ENCODE results near the gene RAB40C.

Gene RAB40C

GRCh38 chr16:643050-643368 lies 53.1 kb downstream of the RAB40C start:
- no peak for FAIRE-seq
- no peak for DNase-seq (ENCODE audit: insufficient read length, low spot score)

- DNase-seq (ENCODE audit: insufficient read length, low spot score) (no peak), FAIRE-seq (no peak)
These were observed 54.7 kb downstream of the RAB40C start for GRCh38 chr16:644556-644955.

DNA sequence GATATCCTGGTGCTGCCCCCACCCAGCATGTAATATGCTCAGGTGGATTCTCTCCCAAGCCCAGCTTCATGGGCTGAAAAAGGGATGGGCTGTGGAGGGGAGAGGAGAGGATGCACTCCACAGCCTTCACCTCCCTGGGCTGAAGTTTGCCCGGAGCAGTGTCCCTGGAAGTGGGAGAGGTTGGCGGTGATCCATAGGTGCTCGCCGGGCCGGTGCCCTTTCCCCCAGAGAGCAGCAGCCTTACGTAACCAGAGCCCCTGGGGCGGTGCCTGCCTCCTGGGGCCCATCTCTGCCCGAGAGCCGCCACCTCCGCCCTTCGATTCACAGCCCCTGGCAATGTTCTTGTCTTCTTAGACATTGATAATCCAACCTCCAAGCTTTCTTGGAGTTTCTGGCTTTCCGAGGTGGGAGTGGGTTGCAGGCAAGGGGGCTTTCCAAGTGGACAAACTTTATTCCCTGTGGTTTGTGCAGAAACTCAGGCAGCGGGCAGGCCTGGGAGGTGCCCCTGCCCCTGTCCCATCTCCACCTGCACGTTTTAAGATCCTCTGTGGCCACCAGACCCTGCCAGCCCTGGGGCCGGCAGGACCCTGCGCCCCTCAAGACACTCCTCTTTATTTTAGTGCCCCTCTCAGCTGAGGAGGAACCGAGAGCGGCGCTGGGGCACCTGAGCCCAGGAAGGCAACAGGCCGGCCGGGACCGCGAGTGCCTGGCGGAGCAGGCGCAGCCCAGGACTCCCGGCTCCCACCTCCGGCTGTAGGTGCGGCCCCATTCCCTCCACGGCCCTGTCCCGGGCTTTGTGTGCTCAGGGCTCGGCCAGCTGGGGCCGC lies 56.2 kb downstream of the RAB40C start:
- FAIRE-seq (no peak), DNase-seq (ENCODE audit: insufficient read length, low spot score) (no peak)

- no peak for DNase-seq (ENCODE audit: insufficient read length, low spot score)
- no peak for FAIRE-seq
These were observed 56.9 kb downstream of the RAB40C start for GRCh38 chr16:646679-647172.

DNA sequence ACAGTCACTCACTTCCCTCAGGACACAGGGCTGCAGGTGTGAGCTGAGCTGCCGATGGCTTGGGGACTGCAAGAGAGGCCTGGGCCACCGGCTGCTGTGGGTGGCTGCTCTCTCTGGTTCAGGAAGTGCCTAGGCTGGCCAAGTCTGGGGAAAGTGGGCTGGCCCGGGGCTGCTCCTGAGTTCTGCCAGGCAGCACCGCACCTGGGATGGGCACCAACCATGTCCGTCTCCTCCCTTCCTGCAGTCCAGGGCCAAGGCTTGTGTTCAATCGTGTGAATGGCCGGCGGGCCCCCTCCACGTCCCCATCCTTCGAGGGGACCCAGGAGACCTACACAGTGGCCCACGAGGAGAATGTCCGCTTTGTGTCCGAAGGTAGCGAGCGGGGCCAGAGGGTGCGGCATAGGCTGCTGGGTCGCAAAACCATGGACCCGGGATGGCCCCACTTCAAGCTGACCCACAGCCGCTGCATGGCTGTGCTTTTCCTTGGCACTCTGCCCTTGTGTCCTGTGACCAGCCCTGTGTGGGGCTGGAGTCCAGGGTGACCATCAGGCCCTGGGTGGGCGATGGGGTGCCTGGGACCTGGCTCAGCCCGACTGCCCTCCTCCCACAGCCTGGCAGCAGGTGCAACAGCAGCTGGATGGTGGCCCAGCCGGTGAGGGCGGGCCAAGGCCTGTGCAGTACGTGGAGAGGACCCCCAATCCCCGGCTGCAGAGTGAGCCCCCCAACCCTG lies 57.5 kb downstream of the RAB40C start:
- DNase-seq (ENCODE audit: insufficient read length, low spot score): no peak
- no peak for FAIRE-seq

DNA sequence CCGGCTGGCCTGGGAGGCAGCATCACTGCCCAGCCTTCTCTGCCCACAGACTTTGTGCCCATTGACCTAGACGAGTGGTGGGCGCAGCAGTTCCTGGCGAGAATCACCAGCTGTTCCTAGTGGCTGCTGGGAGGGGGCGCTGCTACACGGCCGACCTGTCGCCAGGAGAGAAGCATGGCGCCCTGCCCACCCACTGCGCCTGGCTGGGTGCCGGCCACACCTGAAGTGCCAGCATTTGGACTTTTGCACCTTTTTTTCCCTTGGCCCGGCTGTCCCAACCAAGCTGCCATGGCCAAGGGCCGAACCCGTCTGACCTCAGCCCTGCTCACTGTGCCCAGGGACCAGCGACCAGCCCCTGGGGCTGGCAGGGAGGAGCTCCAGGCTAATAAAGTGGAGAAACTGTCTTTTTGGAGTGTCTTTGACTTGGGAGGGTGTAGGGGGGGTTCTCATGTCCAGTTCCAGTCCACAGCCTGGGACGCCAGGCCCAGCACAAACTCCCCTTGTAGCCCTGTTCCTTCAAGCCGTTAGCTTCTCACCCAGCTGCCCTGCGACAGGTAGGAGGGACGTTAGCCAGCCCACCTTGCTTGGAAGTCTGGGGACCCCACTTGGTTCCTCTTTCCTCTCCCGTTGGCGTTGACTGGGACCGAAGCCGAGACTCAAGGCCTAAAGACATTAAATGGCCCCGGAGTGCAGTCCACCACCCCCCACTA lies 58.4 kb downstream of the RAB40C start:
- FAIRE-seq: peak; percentile 40
- DNase-seq (ENCODE audit: insufficient read length, low spot score): no peak

DNA sequence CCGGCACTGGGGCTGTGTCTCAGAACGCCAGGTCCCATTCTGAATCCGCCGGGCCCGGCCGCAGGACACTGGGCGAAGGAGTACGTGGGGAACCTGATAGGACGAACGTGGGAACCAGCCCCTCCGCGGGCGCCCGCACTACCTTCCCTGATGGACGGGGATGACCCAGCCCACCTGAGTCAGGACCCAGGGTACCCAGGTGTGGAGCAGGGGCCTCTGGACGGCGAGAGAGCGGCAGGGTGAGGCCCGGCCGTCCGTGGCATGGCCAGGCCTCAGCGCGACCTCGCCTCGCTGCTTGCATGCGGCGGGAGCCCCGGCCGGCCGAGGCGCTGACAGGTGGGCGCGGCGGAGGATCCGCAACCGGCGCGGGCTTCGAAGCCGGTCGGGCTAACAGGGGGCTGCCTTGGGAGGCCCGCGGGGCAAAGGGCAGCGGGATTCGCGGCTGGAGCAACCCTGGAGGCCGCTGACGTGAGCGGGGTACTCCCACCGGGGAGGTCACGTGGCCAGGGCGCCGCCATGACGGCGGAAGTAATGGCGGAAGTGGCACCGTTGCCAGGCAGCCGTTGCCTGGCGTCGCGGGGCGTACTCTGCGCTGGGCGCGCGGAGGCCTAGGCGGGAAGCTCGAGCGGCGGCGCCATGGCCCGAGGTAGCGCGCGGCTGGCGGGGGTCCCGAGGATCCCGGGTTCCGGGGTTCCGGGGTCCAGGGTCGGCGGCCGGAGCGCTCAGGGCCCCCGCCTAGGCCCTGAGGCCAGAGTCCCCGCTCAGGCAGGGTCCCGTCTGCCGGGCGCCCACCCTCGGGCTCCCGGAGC lies 59.1 kb downstream of the RAB40C start, which contains the start of gene WDR90:
WDR90 (plus strand) TSS at position 585 of the 809 bp plus-strand sequence; CDS start at position 637, 52 bp downstream.
- DNase-seq (ENCODE audit: insufficient read length, low spot score) (peak; percentile 96), FAIRE-seq (peak; percentile 99)

- FAIRE-seq (no peak), DNase-seq (ENCODE audit: insufficient read length, low spot score) (no peak)
These were observed 59.8 kb downstream of the RAB40C start for GRCh38 chr16:649631-650030.

GRCh38 chr16:651844-652243 lies 62.0 kb downstream of the RAB40C start:
- FAIRE-seq (no peak), DNase-seq (ENCODE audit: insufficient read length, low spot score) (no peak)

DNA sequence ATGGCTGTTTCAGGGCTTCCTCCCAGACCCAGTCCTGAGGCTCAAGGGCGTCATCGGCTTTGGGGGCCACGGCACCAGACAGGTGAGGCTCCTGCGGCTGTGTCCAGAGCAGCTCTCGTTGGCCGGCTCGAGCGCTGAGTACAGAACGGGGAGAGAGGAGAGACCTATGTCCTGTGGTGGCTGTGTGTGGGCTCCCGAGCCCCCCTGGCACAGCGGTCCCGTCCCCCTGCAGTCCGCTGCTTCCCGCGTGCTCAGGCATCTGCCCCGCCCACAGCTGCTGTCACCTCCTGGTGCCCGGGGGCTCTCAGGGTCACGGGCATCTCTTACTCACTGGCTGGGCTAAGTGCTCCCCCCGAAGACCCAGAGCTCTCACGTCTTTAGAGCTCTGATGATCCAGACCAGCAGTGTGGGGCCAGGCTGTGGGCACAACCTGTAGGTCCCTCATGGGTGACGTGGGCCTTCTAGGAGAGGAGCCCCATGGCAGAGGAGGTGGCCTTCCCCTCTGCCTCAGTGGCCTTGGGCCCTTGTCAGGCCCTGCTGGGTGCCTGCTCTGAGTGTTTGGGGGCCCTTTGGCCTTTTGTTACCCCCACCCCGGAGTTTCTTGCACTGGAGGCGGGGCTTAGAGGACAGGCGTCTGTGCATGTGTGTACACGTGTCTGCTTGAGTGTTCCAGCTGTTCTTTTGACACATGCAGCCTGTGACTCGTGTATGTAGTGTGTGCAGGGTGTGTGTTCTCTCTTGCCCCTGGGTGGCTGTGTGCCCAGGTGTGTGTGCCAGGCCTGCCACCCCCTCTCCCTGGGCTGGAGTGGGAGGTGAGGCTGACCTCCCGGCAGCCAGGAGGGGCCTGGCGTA lies 62.8 kb downstream of the RAB40C start:
- FAIRE-seq (no peak), DNase-seq (ENCODE audit: insufficient read length, low spot score) (no peak)

DNA sequence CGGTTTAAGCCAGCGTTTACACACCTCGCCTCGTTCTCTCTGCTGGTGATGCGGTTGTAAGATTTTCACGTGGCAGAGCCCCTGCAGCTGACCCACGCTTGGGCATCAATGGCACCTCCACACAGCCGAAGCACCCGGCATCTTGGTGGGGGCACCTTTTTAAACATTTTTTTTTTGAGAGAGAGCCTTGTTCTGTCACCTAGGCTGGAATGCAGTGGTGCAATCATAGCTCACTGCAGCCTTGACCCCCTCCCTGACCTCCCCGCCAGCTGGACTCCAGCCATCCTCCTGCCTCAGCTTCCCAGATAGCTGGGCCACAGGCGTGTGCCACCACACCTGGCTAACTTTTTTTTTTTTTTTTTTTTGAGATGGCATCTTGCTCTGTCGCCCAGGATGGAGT lies 64.2 kb downstream of the RAB40C start:
- DNase-seq (ENCODE audit: insufficient read length, low spot score) (no peak), FAIRE-seq (no peak)

- FAIRE-seq (no peak), DNase-seq (ENCODE audit: insufficient read length, low spot score) (no peak)
These were observed 67.6 kb downstream of the RAB40C start for GRCh38 chr16:657487-657886.

- FAIRE-seq: no peak
- DNase-seq (ENCODE audit: insufficient read length, low spot score): no peak
These were observed 69.1 kb downstream of the RAB40C start for GRCh38 chr16:658679-659571.

DNA sequence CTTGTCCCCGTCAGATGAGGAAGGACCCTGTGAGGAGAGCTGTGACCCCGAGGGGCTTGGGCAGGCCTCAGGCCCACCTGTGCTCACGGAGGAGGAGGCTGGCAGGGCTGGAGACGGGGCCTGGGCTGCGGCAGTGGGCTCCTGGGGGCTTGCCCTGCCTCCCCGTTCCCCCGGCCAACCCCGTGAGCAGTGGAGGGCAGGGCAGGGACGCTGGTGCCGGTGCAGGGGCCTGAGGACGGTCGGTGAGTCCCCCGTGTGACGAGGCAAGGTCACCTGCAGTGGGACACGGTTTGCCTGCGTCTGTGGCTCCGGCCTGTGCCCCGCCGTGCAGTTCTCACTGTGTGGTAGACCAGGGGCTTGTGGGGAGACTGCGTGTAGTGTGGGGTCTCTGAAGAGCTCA lies 69.8 kb downstream of the RAB40C start:
- FAIRE-seq: no peak
- no peak for DNase-seq (ENCODE audit: insufficient read length, low spot score)

DNA sequence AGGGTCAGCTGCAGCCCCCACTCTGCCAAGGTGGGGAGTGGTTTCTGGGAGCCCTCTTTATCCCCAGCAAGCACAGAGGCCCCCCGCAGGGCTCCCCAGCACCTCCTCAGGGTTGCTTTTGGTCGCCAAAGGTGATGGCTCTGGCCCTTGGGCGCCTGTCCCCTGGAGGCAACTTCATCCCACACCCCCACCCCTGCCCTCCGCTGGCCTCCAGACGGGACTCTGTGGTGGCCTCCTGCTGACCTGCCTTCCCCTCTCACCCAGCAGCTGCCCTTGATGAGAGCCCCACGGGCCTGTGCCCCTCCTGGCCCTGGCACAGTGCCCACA lies 70.2 kb downstream of the RAB40C start:
- FAIRE-seq (no peak), DNase-seq (ENCODE audit: insufficient read length, low spot score) (no peak)

DNA sequence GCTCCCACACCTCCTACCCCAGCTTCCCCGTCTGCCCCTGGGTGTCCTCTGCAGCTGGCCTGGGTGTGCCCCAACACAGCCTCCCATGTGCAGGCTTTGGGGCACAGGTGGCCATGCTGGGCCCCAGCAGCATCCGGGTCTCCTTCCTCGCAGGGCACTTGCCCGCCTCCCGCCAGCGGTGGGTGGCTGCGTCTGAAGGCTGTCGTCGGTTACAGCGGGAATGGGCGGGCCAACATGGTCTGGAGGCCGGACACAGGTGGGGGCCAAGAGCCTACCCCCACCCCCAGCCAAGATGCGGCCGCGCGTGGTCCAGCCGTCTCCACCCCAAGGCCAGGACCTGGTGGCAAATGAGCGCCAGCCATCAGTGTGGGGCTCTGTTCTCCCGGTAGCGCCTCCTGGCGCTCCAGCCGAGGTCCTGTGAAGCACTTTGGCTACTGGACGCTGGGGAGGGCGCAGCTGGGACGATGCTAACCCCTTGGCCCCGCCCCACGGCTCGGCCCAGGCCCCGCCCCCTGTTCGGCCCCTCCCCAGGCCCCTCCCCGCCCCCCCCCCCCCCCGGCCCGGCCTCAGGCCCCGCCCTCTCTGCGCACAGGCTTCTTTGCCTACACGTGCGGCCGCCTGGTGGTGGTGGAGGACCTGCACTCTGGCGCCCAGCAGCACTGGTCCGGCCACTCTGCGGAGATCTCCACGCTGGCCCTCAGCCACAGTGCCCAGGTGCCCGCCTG lies 70.8 kb downstream of the RAB40C start:
- no peak for DNase-seq (ENCODE audit: insufficient read length, low spot score)
- no peak for FAIRE-seq

DNA sequence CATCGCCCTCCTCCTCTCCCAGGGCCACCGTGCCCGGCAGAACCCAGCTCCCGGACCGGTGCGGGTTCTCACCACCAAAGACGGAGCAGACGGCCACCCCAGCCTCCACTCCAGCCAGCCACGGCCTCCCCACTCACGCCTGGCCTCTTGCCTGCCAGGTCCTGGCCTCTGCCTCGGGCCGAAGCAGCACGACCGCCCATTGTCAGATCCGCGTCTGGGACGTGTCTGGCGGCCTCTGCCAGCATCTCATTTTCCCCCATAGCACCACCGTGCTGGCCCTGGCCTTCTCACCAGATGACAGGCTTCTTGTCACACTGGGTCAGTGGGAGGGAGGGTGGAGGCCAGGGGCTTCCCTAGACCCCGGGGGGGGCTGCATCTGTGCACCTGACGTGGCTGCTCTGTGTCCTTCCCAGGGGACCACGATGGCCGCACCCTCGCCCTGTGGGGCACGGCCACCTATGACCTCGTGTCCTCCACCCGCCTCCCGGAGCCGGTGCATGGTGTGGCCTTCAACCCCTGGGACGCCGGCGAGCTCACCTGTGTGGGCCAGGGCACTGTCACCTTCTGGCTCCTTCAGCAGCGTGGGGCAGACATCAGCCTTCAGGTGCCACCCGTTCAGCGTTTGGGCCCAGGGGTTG lies 71.4 kb downstream of the RAB40C start:
- no peak for FAIRE-seq

GRCh38 chr16:662095-662494 lies 72.2 kb downstream of the RAB40C start:
- FAIRE-seq (no peak), DNase-seq (ENCODE audit: insufficient read length, low spot score) (no peak)

More for the DNA sequence above, 71.4 kb downstream of the RAB40C start:
- DNase-seq (ENCODE audit: insufficient read length, low spot score): no peak

Measured in HTR-8/SVneo (cell line).